Panc1 (cell line): ENCODE results near the gene MSANTD7. TPM values are rescaled to one million over a fixed set of nuclear protein-coding genes. Genes with fewer than 3 reads are reported as not detected.

Experiments
- ATAC-seq: fragments of 200-7000 bp; cut with Tn5 transposase; 2 replicates; pipeline ENCODE4 v1.9.1; 2020; ENCODE audit warnings: mild to moderate bottlenecking, moderate library complexity
- BruUV-seq: library from RNA; stranded (reverse); fragments of 400-500 nt; replicated peaks from 2 replicates; lab custom pipeline; 2021; lab: Mats Ljungman, UMichigan
- CTCF ChIA-PET: fragments of 300-600 bp; sonication (Branson Sonifier 250); formaldehyde crosslinking; loops from one replicate; lab custom pipeline; 2022; ENCODE audit warnings: antibody characterized with exemption; lab: Charles Lee
- POLR2A ChIA-PET: fragments of 300-600 bp; sonication (Branson Sonifier 250); formaldehyde crosslinking; loops from one replicate; lab custom pipeline; 2022; ENCODE audit warnings: antibody characterized with exemption; lab: Charles Lee
- DNase-seq: peaks from one replicate; pipeline ENCODE4 v3.0.0-alpha.2; 2010; ENCODE audit warnings: low read depth, low spot score
- H3K27ac ChIP-seq: 2 replicates; pipeline ENCODE4 v1.5.1; 2011; ENCODE audit warnings: mild to moderate bottlenecking, low read length, inconsistent platforms
- H3K27me3 ChIP-seq: fragments of 200-500 bp; sonication (Bioruptor generic); 2 replicates; pipeline ENCODE4 v1.6.0; 2014; ENCODE audit warnings: low read length, inconsistent platforms; ENCODE audit not compliant: control insufficient read depth, insufficient read depth
- H3K36me3 ChIP-seq: fragments of 200-500 bp; sonication (Bioruptor generic); 2 replicates; pipeline ENCODE4 v1.5.1; 2014; ENCODE audit warnings: inconsistent platforms, mild to moderate bottlenecking, low read length, moderate library complexity; ENCODE audit not compliant: control insufficient read depth, insufficient read depth
- H3K4me1 ChIP-seq: 2 replicates; pipeline ENCODE4 v1.5.1; 2011; ENCODE audit warnings: inconsistent platforms, mild to moderate bottlenecking, low read length, moderate library complexity; ENCODE audit not compliant: control insufficient read depth, insufficient read depth
- H3K4me3 ChIP-seq, 2 experiments: 2 replicates each; pipeline ENCODE4 v1.5.1; 2011 to 2012; ENCODE audit warnings: low read depth in 2 of 2, low read length in 2 of 2, mild to moderate bottlenecking in 2 of 2, inconsistent platforms in 1 of 2, moderate library complexity in 1 of 2
- H3K9me3 ChIP-seq: fragments of 200-500 bp; sonication (Bioruptor generic); 2 replicates; pipeline ENCODE4 v1.5.1; 2014; ENCODE audit warnings: low read depth, mild to moderate bottlenecking, inconsistent platforms, low read length, moderate library complexity; ENCODE audit not compliant: control insufficient read depth, insufficient read depth
- POLR2AphosphoS5 ChIP-seq: IDR thresholded peaks from 2 replicates; pipeline ENCODE4 v1.6.1; 2012; ENCODE audit warnings: mild to moderate bottlenecking, low read depth, low read length, moderate library complexity
- SIN3A ChIP-seq: IDR thresholded peaks from 2 replicates; pipeline ENCODE4 v1.6.1; 2012; ENCODE audit warnings: low read depth, mild to moderate bottlenecking, low read length, moderate library complexity, borderline replicate concordance; ENCODE audit not compliant: insufficient read depth
- TCF7L2 ChIP-seq: IDR thresholded peaks from 2 replicates; pipeline ENCODE4 v1.6.1; 2011; ENCODE audit warnings: mild to moderate bottlenecking, low read depth, low read length, inconsistent platforms
- in situ Hi-C: cut with HindIII; loops from 2 replicates; pipeline ENCODE4 v1.10.0; 2016; ENCODE audit warnings: low sequenced_read_pairs, low pct_unique_long_range_greater_than_20kb
- intact Hi-C: fragments of 100-400 bp; cut with micrococcal nuclease; formaldehyde crosslinking; loops from one replicate; pipeline ENCODE4 v1.10.0; 2022; ENCODE audit not compliant: unreplicated experiment
- total RNA-seq: library from RNA; stranded (reverse); gene quantifications from one replicate; pipeline ENCODE4 v1.2.1, GENCODE V29; 2021; ENCODE audit not compliant: unreplicated experiment
- TF ChIP-seq, protein P1 (sequence below): fragments of 450-650 bp; IDR thresholded peaks from 2 replicates; pipeline ENCODE4 v1.5.1; 2017; ENCODE audit warnings: mild to moderate bottlenecking
- TF ChIP-seq, protein P2 (sequence below), 2 experiments: IDR thresholded peaks; 2 replicates each; pipeline ENCODE4 v1.6.1; 2011 to 2012; ENCODE audit warnings: low read depth in 2 of 2, control low read depth in 1 of 2, low read length in 1 of 2, mild to moderate bottlenecking in 1 of 2, moderate library complexity in 1 of 2; ENCODE audit not compliant: insufficient read depth in 1 of 2

Gene MSANTD7
- total RNA-seq, 1 experiment from 2014 or later, result 10.4 TPM

DNA sequence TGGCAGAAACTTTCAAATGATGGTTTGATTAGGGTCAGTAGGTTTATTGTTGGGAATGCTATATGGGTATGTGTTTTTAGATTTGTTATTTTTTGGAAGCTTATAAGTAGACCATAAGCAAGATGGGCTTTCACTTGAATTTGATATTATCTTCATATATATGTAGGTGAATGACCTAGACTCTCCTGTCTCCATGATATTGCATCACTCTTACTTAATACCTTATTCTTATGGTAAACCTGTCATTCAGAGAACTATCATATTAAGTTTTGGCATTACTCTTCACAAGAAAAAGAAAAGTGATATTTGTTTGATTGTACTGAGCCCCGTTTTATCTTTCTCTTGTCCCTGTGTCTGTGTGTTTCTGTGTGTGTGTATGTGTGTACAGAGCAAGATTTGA lies 17.3 kb downstream of the MSANTD7 start:
- no peak for ATAC-seq
- DNase-seq, result no peak
- POLR2A ChIA-PET, result no interaction called here
- TF ChIP-seq, protein P1, sequence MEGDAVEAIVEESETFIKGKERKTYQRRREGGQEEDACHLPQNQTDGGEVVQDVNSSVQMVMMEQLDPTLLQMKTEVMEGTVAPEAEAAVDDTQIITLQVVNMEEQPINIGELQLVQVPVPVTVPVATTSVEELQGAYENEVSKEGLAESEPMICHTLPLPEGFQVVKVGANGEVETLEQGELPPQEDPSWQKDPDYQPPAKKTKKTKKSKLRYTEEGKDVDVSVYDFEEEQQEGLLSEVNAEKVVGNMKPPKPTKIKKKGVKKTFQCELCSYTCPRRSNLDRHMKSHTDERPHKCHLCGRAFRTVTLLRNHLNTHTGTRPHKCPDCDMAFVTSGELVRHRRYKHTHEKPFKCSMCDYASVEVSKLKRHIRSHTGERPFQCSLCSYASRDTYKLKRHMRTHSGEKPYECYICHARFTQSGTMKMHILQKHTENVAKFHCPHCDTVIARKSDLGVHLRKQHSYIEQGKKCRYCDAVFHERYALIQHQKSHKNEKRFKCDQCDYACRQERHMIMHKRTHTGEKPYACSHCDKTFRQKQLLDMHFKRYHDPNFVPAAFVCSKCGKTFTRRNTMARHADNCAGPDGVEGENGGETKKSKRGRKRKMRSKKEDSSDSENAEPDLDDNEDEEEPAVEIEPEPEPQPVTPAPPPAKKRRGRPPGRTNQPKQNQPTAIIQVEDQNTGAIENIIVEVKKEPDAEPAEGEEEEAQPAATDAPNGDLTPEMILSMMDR, result no peak
- TF ChIP-seq SIN3A, result no peak
- TF ChIP-seq TCF7L2, result no peak
- TF ChIP-seq, protein P2, sequence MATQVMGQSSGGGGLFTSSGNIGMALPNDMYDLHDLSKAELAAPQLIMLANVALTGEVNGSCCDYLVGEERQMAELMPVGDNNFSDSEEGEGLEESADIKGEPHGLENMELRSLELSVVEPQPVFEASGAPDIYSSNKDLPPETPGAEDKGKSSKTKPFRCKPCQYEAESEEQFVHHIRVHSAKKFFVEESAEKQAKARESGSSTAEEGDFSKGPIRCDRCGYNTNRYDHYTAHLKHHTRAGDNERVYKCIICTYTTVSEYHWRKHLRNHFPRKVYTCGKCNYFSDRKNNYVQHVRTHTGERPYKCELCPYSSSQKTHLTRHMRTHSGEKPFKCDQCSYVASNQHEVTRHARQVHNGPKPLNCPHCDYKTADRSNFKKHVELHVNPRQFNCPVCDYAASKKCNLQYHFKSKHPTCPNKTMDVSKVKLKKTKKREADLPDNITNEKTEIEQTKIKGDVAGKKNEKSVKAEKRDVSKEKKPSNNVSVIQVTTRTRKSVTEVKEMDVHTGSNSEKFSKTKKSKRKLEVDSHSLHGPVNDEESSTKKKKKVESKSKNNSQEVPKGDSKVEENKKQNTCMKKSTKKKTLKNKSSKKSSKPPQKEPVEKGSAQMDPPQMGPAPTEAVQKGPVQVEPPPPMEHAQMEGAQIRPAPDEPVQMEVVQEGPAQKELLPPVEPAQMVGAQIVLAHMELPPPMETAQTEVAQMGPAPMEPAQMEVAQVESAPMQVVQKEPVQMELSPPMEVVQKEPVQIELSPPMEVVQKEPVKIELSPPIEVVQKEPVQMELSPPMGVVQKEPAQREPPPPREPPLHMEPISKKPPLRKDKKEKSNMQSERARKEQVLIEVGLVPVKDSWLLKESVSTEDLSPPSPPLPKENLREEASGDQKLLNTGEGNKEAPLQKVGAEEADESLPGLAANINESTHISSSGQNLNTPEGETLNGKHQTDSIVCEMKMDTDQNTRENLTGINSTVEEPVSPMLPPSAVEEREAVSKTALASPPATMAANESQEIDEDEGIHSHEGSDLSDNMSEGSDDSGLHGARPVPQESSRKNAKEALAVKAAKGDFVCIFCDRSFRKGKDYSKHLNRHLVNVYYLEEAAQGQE (IDR thresholded peaks at IDR 0.05; ENCODE audit: insufficient read depth in 1 of 2, low read depth in 2 of 2, low read length in 1 of 2), result no peak
- no peak for TF ChIP-seq POLR2AphosphoS5
- H3K36me3 ChIP-seq, result peaks cover 2% of the 10 kb centered on the region; the same call in 1 of the 2 replicates
- H3K27me3 ChIP-seq, result no peaks in the 10 kb centered on the region
- intact Hi-C loops, result no loop called here
- H3K27ac ChIP-seq, result no peak overlapping the region
- in situ Hi-C loops, result no loop called here
- H3K4me1 ChIP-seq, result no peaks in the 10 kb centered on the region
- BruUV-seq, result no TSS peak
- CTCF ChIA-PET, result no interaction called here
- H3K4me3 ChIP-seq, result no peak overlapping the region
- no peaks in the 10 kb centered on the region for H3K9me3 ChIP-seq

DNA sequence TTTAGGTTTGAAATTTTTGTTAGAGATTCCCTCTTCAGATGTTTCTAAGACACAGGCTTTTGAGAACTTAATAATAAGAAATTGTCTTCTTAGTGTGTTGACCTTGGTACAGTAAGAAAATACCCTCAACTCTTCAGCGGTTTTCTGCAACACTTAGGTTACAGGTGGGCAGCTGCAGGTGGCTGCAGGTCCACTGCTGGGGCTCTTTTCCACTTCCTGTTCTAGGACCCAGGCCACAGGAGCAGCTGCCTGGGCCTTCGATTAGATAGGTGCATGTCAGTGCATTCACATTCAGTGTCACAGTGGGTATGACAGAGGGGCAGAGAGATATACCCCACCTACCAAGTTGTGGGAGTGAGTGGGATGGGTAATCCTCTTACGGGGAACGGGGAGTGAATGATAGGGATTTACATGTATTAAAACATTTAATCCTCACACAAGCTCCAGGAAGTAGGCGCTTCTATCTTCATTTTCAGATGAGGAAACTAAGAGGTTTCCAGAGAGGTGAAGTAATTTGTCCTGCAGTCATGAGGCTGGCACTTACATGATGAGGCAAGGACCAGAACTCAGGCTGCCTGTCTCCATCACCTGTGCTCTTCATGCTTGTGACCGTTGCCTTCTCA lies 20.3 kb downstream of the MSANTD7 start:
- no peak for ATAC-seq
- intact Hi-C loops, result no loop called here
- Histone ChIP-seq H3K4me1 (no peaks in the 10 kb centered on the region), H3K27me3 (no peaks in the 10 kb centered on the region), H3K27ac (no peak overlapping the region), H3K4me3 (no peak overlapping the region), H3K9me3 (no peaks in the 10 kb centered on the region), H3K36me3 (peaks cover 2% of the 10 kb centered on the region; the same call in 1 of the 2 replicates)
- CTCF ChIA-PET, result no interaction called here
- in situ Hi-C loops, result no loop called here
- TF ChIP-seq POLR2AphosphoS5, result no peak
- TF ChIP-seq, protein P1, result no peak
- no peak for TF ChIP-seq TCF7L2
- no peak for TF ChIP-seq SIN3A
- TF ChIP-seq, protein P2 (IDR thresholded peaks at IDR 0.05; ENCODE audit: insufficient read depth in 1 of 2, low read depth in 2 of 2, low read length in 1 of 2), result no peak
- BruUV-seq, result no TSS peak
- no peak for DNase-seq
- POLR2A ChIA-PET, result no interaction called here
